ENCODE measurements around the gene CTNNA3. TPM values are rescaled to one million over a fixed set of nuclear protein-coding genes. Genes with fewer than 3 reads are reported as not detected.

The CTNNA3 gene
- total and polyA plus RNA-seq, 2 donors (not counting 1 experiment from before 2014, with no cell fraction given) = not detected

DNA sequence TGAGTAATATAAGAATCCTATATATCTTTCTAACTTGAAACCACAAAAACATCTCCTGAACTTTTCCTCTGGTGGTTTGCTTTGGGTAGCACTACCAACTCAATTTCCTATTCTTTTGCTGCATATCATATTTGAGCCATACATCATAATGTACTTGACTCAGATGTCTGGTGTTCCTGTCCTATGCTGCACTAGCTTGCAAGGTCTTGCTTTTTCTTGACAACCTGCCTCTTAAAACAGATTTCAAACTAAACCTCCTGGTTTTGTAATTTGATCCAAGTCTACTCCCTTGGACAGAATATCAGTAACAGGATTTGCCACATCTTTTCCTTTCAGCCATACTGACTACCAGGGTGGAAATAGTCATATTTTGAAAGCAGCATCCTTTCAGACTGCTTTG, 1290.4 kb downstream of the CTNNA3 start:
- Histone ChIP-seq H4K20me1 (ENCODE audit: control insufficient read depth, extremely low read depth, insufficient read depth, low read length) (no peaks in the 10 kb centered on the region), H3K36me3 (ENCODE audit: control insufficient read depth, insufficient read depth, low read length) (no peaks in the 10 kb centered on the region), H3K79me2 (ENCODE audit: control insufficient read depth, insufficient read depth, low read length) (no peaks in the 10 kb centered on the region), H3K4me1 (ENCODE audit: control insufficient read depth, extremely low read depth, insufficient read depth, low read length) (no peaks in the 10 kb centered on the region), H2AFZ (ENCODE audit: low read length) (no peak overlapping the region), H3K9ac (ENCODE audit: insufficient read depth, low read length) (no peak overlapping the region), H3K27me3 (ENCODE audit: control insufficient read depth, insufficient read depth, low read length) (no peaks in the 10 kb centered on the region), H3K4me3 (replicated peaks in 1 of 4; ENCODE audit: control extremely low read depth in 1 of 4, insufficient read depth in 1 of 4, low read depth in 3 of 4, low read length in 4 of 4) (no peak overlapping the region), H3K9me3 (ENCODE audit: control insufficient read depth, insufficient read depth, low read depth, low read length) (no peaks in the 10 kb centered on the region), H3K27ac (ENCODE audit: insufficient read depth, low read length) (no peak overlapping the region), H3K4me2 (ENCODE audit: extremely low read depth, insufficient read depth, low read length) (no peak overlapping the region)
- DNase-seq (ENCODE audit: low read depth in 2 of 2) = no peak
- TF ChIP-seq, protein P1, sequence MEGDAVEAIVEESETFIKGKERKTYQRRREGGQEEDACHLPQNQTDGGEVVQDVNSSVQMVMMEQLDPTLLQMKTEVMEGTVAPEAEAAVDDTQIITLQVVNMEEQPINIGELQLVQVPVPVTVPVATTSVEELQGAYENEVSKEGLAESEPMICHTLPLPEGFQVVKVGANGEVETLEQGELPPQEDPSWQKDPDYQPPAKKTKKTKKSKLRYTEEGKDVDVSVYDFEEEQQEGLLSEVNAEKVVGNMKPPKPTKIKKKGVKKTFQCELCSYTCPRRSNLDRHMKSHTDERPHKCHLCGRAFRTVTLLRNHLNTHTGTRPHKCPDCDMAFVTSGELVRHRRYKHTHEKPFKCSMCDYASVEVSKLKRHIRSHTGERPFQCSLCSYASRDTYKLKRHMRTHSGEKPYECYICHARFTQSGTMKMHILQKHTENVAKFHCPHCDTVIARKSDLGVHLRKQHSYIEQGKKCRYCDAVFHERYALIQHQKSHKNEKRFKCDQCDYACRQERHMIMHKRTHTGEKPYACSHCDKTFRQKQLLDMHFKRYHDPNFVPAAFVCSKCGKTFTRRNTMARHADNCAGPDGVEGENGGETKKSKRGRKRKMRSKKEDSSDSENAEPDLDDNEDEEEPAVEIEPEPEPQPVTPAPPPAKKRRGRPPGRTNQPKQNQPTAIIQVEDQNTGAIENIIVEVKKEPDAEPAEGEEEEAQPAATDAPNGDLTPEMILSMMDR (conservative IDR thresholded peaks at IDR 0.05 in 1 of 2, IDR thresholded peaks at IDR 0.05 in 1 of 2; ENCODE audit: low read depth in 1 of 2, low read length in 2 of 2) = no peak
- no peak for TF ChIP-seq EZH2 (IDR thresholded peaks at IDR 0.05; ENCODE audit: low read length, missing control alignments)

DNA sequence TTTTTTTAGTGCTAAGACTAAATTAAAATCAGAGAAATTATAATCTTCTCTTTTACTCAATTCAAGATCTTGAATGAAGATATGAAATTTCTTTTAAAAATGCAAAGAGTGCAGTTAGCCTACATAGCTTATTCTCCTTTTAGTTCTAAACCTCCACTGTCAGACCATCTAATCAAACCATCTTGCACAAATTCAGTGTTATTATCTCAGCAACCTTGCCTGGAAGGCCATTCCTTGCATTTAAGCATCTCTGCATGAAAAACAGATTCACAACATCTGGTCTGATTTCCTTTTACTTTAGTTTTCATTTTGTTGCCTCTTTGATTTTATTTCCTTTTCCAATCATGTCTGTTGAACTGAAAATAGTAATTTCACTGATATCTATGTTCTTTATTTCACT, 1297.3 kb downstream of the CTNNA3 start:
- Histone ChIP-seq H2AFZ (ENCODE audit: low read length) (no peak overlapping the region), H3K4me2 (ENCODE audit: extremely low read depth, insufficient read depth, low read length) (no peak overlapping the region), H3K79me2 (ENCODE audit: control insufficient read depth, insufficient read depth, low read length) (no peaks in the 10 kb centered on the region), H3K4me3 (replicated peaks in 1 of 4; ENCODE audit: control extremely low read depth in 1 of 4, insufficient read depth in 1 of 4, low read depth in 3 of 4, low read length in 4 of 4) (no peak overlapping the region), H3K4me1 (ENCODE audit: control insufficient read depth, extremely low read depth, insufficient read depth, low read length) (no peaks in the 10 kb centered on the region), H4K20me1 (ENCODE audit: control insufficient read depth, extremely low read depth, insufficient read depth, low read length) (no peaks in the 10 kb centered on the region), H3K27ac (ENCODE audit: insufficient read depth, low read length) (no peak overlapping the region), H3K9me3 (ENCODE audit: control insufficient read depth, insufficient read depth, low read depth, low read length) (no peaks in the 10 kb centered on the region), H3K9ac (ENCODE audit: insufficient read depth, low read length) (no peak overlapping the region), H3K27me3 (ENCODE audit: control insufficient read depth, insufficient read depth, low read length) (no peaks in the 10 kb centered on the region), H3K36me3 (ENCODE audit: control insufficient read depth, insufficient read depth, low read length) (no peaks in the 10 kb centered on the region)
- TF ChIP-seq EZH2 (IDR thresholded peaks at IDR 0.05; ENCODE audit: low read length, missing control alignments) = no peak
- TF ChIP-seq, protein P1 (conservative IDR thresholded peaks at IDR 0.05 in 1 of 2, IDR thresholded peaks at IDR 0.05 in 1 of 2; ENCODE audit: low read depth in 1 of 2, low read length in 2 of 2) = no peak
- DNase-seq (ENCODE audit: low read depth in 2 of 2) = no peak

DNA sequence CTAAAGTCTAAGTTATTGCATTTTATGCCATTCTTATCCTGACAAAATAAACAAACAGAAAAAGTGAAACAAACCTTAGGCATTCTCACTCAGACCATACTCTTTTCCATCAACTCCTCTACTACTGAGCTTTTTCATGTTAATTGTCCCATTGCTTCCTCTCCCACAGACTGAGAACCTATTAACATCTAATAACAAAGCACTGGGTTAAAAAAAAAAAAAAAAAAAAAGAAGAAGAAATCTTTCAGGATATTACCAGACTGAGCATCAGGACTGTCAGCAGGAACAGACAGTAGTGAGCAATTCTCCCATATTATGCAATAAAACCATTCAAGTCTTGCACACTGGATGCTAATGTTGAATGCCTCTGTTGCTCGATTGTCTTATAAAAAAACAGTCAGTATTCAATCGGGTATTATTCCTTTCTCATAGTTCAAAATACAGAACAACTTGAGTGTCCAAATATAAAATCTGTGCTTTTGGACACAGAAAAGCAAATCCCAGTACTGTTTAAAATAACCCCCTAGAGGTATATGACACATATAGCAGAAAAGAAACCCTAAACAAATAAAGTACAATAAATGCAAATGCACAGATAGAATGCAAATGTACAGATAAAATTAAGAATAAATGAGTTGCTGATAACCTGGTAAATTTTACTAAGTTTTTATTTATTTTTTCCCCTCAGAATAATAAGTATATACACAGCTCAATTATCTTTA, 1301.5 kb downstream of the CTNNA3 start:
- no peaks in the 10 kb centered on the region for H3K4me1 ChIP-seq (ENCODE audit: control insufficient read depth, extremely low read depth, insufficient read depth, low read length)
- TF ChIP-seq, protein P1 (conservative IDR thresholded peaks at IDR 0.05 in 1 of 2, IDR thresholded peaks at IDR 0.05 in 1 of 2; ENCODE audit: low read depth in 1 of 2, low read length in 2 of 2) = no peak
- TF ChIP-seq EZH2 (IDR thresholded peaks at IDR 0.05; ENCODE audit: low read length, missing control alignments) = no peak
- H3K27ac ChIP-seq (ENCODE audit: insufficient read depth, low read length) = no peak overlapping the region
- H2AFZ ChIP-seq (ENCODE audit: low read length) = no peak overlapping the region
- no peaks in the 10 kb centered on the region for H3K27me3 ChIP-seq (ENCODE audit: control insufficient read depth, insufficient read depth, low read length)
- H3K4me2 ChIP-seq (ENCODE audit: extremely low read depth, insufficient read depth, low read length) = no peak overlapping the region
- DNase-seq (ENCODE audit: low read depth in 2 of 2) = no peak
- H3K36me3 ChIP-seq (ENCODE audit: control insufficient read depth, insufficient read depth, low read length) = no peaks in the 10 kb centered on the region
- H3K9me3 ChIP-seq (ENCODE audit: control insufficient read depth, insufficient read depth, low read depth, low read length) = no peaks in the 10 kb centered on the region
- no peaks in the 10 kb centered on the region for H4K20me1 ChIP-seq (ENCODE audit: control insufficient read depth, extremely low read depth, insufficient read depth, low read length)
- H3K79me2 ChIP-seq (ENCODE audit: control insufficient read depth, insufficient read depth, low read length) = no peaks in the 10 kb centered on the region
- H3K4me3 ChIP-seq (replicated peaks in 1 of 4; ENCODE audit: control extremely low read depth in 1 of 4, insufficient read depth in 1 of 4, low read depth in 3 of 4, low read length in 4 of 4) = no peak overlapping the region
- H3K9ac ChIP-seq (ENCODE audit: insufficient read depth, low read length) = no peak overlapping the region
